ENCODE results near the gene SLC47A2. TPM values are rescaled to one million over a fixed set of nuclear protein-coding genes. Genes with fewer than 3 reads are reported as not detected.

Gene SLC47A2
- total RNA-seq, 2 donors from 2014 or later, result not detected

GRCh38 chr17:19708431-19709175 is 7.8 kb downstream of the SLC47A2 start:
- DNase-seq (ENCODE audit: low spot score), result no peak

GRCh38 chr17:19707728-19708221 is 8.6 kb downstream of the SLC47A2 start:
- H3K9me3 ChIP-seq, result no peaks in the 10 kb centered on the region
- H3K27ac ChIP-seq, result no peak overlapping the region
- H3K4me3 ChIP-seq, result no peak overlapping the region
- TF ChIP-seq CTCF (IDR thresholded peaks at IDR 0.05), result no peak
- peaks cover 10 to 19% of the 10 kb centered on the region in 2 donors for H3K4me1 ChIP-seq (ENCODE audit: control insufficient read depth in 1 of 2, low read depth in 2 of 2)
- H3K36me3 ChIP-seq, result no peaks in the 10 kb centered on the region
- H3K27me3 ChIP-seq (replicated peaks; ENCODE audit: insufficient read depth), result no peaks in the 10 kb centered on the region
- DNase-seq (ENCODE audit: low spot score) (no peak), ATAC-seq (ENCODE audit: insufficient number of reproducible peaks, low FRiP score, low read depth) (no peak)

More at GRCh38 chr17:19708431-19709175, 7.8 kb downstream of the SLC47A2 start:
- Histone ChIP-seq H3K4me3 (no peak overlapping the region), H3K9me3 (no peaks in the 10 kb centered on the region), H3K27ac (no peak overlapping the region), H3K27me3 (replicated peaks; ENCODE audit: insufficient read depth) (no peaks in the 10 kb centered on the region), H3K36me3 (no peaks in the 10 kb centered on the region), H3K4me1 (ENCODE audit: control insufficient read depth in 1 of 2, low read depth in 2 of 2) (peaks cover 10 to 14% of the 10 kb centered on the region in 2 donors)
- TF ChIP-seq CTCF (IDR thresholded peaks at IDR 0.05), result no peak
- no peak for ATAC-seq (ENCODE audit: insufficient number of reproducible peaks, low FRiP score, low read depth)

- no peak for TF ChIP-seq CTCF (IDR thresholded peaks at IDR 0.05)
- Histone ChIP-seq H3K27ac (no peak overlapping the region), H3K36me3 (no peaks in the 10 kb centered on the region), H3K9me3 (no peaks in the 10 kb centered on the region), H3K4me3 (no peak overlapping the region), H3K27me3 (replicated peaks; ENCODE audit: insufficient read depth) (no peaks in the 10 kb centered on the region), H3K4me1 (ENCODE audit: control insufficient read depth in 1 of 2, low read depth in 2 of 2) (peaks cover 10 to 19% of the 10 kb centered on the region in 2 donors)
- DNase-seq (ENCODE audit: low spot score) (no peak), ATAC-seq (ENCODE audit: insufficient number of reproducible peaks, low FRiP score, low read depth) (no peak)
Measured at GRCh38 chr17:19706791-19707727, 9.3 kb downstream of the SLC47A2 start.

GRCh38 chr17:19705771-19706770 is 10.3 kb downstream of the SLC47A2 start:
- H3K36me3 ChIP-seq, result no peaks in the 10 kb centered on the region
- no peak for DNase-seq (ENCODE audit: low spot score)
- H3K4me3 ChIP-seq, result no peak overlapping the region
- H3K27ac ChIP-seq, result no peak overlapping the region
- no peaks in the 10 kb centered on the region for H3K27me3 ChIP-seq (replicated peaks; ENCODE audit: insufficient read depth)
- no peak for ATAC-seq (ENCODE audit: insufficient number of reproducible peaks, low FRiP score, low read depth)
- peaks cover 10 to 19% of the 10 kb centered on the region in 2 donors for H3K4me1 ChIP-seq (ENCODE audit: control insufficient read depth in 1 of 2, low read depth in 2 of 2)
- no peak for TF ChIP-seq CTCF (IDR thresholded peaks at IDR 0.05)
- H3K9me3 ChIP-seq, result no peaks in the 10 kb centered on the region

Data from thoracic aorta (tissue), 2 donors.